Esophagus squamous epithelium (tissue), 5 donors: ENCODE measurements around the gene NUP155. TPM values are rescaled to one million over a fixed set of nuclear protein-coding genes. Genes with fewer than 3 reads are reported as not detected.
"Not testable (repeated sequence)": the region's sequence is repeated elsewhere in the genome, so short reads cannot be mapped to it uniquely, and the experiment has no call there.

Experiments
- DNase-seq: peaks from one replicate; lab custom pipeline; 2025; lab: John Stamatoyannopoulos, UW
- H3K27ac ChIP-seq, 4 donors: fragments of 200-600 bp; sonication (generic); one replicate each; pipeline ENCODE4 v1.5.1; 2016 to 2019; ENCODE audit warnings: mild to moderate bottlenecking in 1 of 4
- H3K27me3 ChIP-seq, 4 donors: fragments of 200-600 bp; sonication (generic); 1 replicate in 3 of 4; 2 replicates in 1 of 4; pipeline versions ENCODE4 v1.5.1 to v1.6.0; 2017 to 2021; ENCODE audit warnings: antibody characterized with exemption in 1 of 4
- H3K36me3 ChIP-seq, 3 donors: fragments of 200-600 bp; sonication (generic); one replicate each; pipeline ENCODE4 v1.5.1; 2016 to 2019
- H3K4me1 ChIP-seq, 3 donors: fragments of 200-600 bp; sonication (generic); one replicate each; pipeline ENCODE4 v1.5.1; 2017 to 2019
- H3K4me3 ChIP-seq, 4 donors: fragments of 200-600 bp; sonication (generic); 1 replicate in 3 of 4; 2 replicates in 1 of 4; pipeline ENCODE4 v1.5.1; 2016 to 2019; ENCODE audit warnings: mild to moderate bottlenecking in 2 of 4, moderate library complexity in 1 of 4
- H3K9me3 ChIP-seq, 3 donors: fragments of 200-600 bp; sonication (generic); one replicate each; pipeline ENCODE4 v1.5.1; 2016 to 2019
- CTCF ChIP-seq, 6 experiments: fragments of 450-650 bp in 4 of 6; fragments of 200-600 bp in 2 of 6; sonication (generic) in 2 of 6; IDR thresholded peaks; one replicate each; pipeline ENCODE4 v1.5.1; 2016 to 2019; ENCODE audit warnings: antibody characterized with exemption in 6 of 6, mild to moderate bottlenecking in 4 of 6, moderate library complexity in 4 of 6
- POLR2A ChIP-seq, 4 donors: fragments of 450-650 bp; IDR thresholded peaks; one replicate each; pipeline ENCODE4 v1.6.1; 2017; ENCODE audit warnings: antibody characterized with exemption in 4 of 4, mild to moderate bottlenecking in 4 of 4, moderate library complexity in 3 of 4
- WGBS, 2 donors: methylation state at CpG; one replicate each; pipeline ENCODE4 v1.1.5; 2018; 5-methylcytosine and 5-hydroxymethylcytosine counted together
- intact Hi-C: fragments of 100-400 bp; cut with DNase I; formaldehyde crosslinking; loops from one replicate; pipeline ENCODE4 v1.15.0; 2022
- total RNA-seq, 4 donors: library from RNA; depleted of rRNA; stranded (reverse); fragments of >200 nt; gene quantifications; one replicate each; pipeline ENCODE4 v1.1.0, GENCODE V29; 2016
- donor health status: DM: yes; HTN: yes; CAD: no.

NUP155 gene
- total RNA-seq, 4 donors from 2014 or later = 9.1 to 24.2 (median 22.0) TPM

GRCh38 chr5:37319037-37319782 lies 51.7 kb downstream of the NUP155 start:
- Histone ChIP-seq H3K27ac (no peak overlapping the region), H3K4me1 (no peaks in the 10 kb centered on the region), H3K27me3 (no peaks in the 10 kb centered on the region), H3K36me3 (peaks cover 11 to 98% (median 33%) of the 10 kb centered on the region in 3 donors), H3K4me3 (no peak overlapping the region), H3K9me3 (no peaks in the 10 kb centered on the region)
- WGBS, 2 donors = 91% methylated on average over 3 of the region's 3 CpGs
- TF ChIP-seq POLR2A (IDR thresholded peaks at IDR 0.05) (no peak), CTCF (IDR thresholded peaks at IDR 0.05) (no peak)
- no peak for DNase-seq
- intact Hi-C loops = no loop called here

- Histone ChIP-seq H3K4me3 (no peak overlapping the region), H3K27ac (no peak overlapping the region), H3K36me3 (peaks cover 7 to 98% (median 35%) of the 10 kb centered on the region in 3 donors), H3K9me3 (no peaks in the 10 kb centered on the region), H3K27me3 (no peaks in the 10 kb centered on the region), H3K4me1 (no peaks in the 10 kb centered on the region)
- intact Hi-C loops = no loop called here
- TF ChIP-seq POLR2A (IDR thresholded peaks at IDR 0.05) (no peak), CTCF (IDR thresholded peaks at IDR 0.05) (no peak)
- WGBS, 2 donors = 87 to 89% methylated on average over 4 of the region's 4 CpGs
- DNase-seq = no peak
Measured at GRCh38 chr5:37316027-37316426, 54.9 kb downstream of the NUP155 start.

- TF ChIP-seq POLR2A (IDR thresholded peaks at IDR 0.05) (no peak), CTCF (IDR thresholded peaks at IDR 0.05) (no peak)
- no peak overlapping the region for H3K4me3 ChIP-seq
- no peak overlapping the region for H3K27ac ChIP-seq
- peaks cover 8 to 100% (median 41%) of the 10 kb centered on the region in 3 donors for H3K36me3 ChIP-seq
- 95 to 100% methylated on average over 1 of the region's 1 CpG for WGBS, 2 donors
- no peak for DNase-seq
- no peaks in the 10 kb centered on the region for H3K9me3 ChIP-seq
- H3K4me1 ChIP-seq = no peaks in the 10 kb centered on the region
- intact Hi-C loops = no loop called here
- no peaks in the 10 kb centered on the region for H3K27me3 ChIP-seq
Measured at GRCh38 chr5:37310360-37310759, 60.5 kb downstream of the NUP155 start.

GRCh38 chr5:37308793-37309192 lies 62.1 kb downstream of the NUP155 start:
- Histone ChIP-seq H3K4me1 (no peaks in the 10 kb centered on the region), H3K4me3 (no peak overlapping the region), H3K27ac (no peak overlapping the region), H3K27me3 (no peaks in the 10 kb centered on the region), H3K9me3 (no peaks in the 10 kb centered on the region), H3K36me3 (peaks cover 8 to 100% (median 48%) of the 10 kb centered on the region in 3 donors)
- no peak for DNase-seq
- WGBS, 2 donors = 82 to 97% methylated on average over 4 of the region's 4 CpGs
- TF ChIP-seq POLR2A (IDR thresholded peaks at IDR 0.05) = no peak
- no peak for TF ChIP-seq CTCF (IDR thresholded peaks at IDR 0.05)
- intact Hi-C loops = no loop called here

- intact Hi-C loops = no loop called here
- no peaks in the 10 kb centered on the region for H3K27me3 ChIP-seq
Measured at GRCh38 chr5:37304888-37305287, 66.0 kb downstream of the NUP155 start.

GRCh38 chr5:37296313-37296712 lies 74.6 kb downstream of the NUP155 start:
- H3K27me3 ChIP-seq, DNase-seq, H3K9me3 ChIP-seq, H3K27ac ChIP-seq, H3K4me3 ChIP-seq, intact Hi-C loops, H3K4me1 ChIP-seq: not testable (repeated sequence)
- 57 to 92% methylated on average over 2 to 7 of the region's 7 CpGs for WGBS, 2 donors
- peaks cover 10 to 86% (median 21%) of the 10 kb centered on the region in 3 donors for H3K36me3 ChIP-seq

More at GRCh38 chr5:37304888-37305287, 66.0 kb downstream of the NUP155 start:
- TF ChIP-seq CTCF (IDR thresholded peaks at IDR 0.05) (no peak), POLR2A (IDR thresholded peaks at IDR 0.05) (no peak)
- Histone ChIP-seq H3K27ac (no peak overlapping the region), H3K9me3 (no peaks in the 10 kb centered on the region), H3K4me1 (no peaks in the 10 kb centered on the region), H3K4me3 (no peak overlapping the region), H3K36me3 (peaks cover 18 to 100% (median 51%) of the 10 kb centered on the region in 3 donors)
- DNase-seq = no peak
- WGBS, 2 donors = 89 to 93% methylated on average over 2 of the region's 2 CpGs
